ENCODE measurements around the gene PRR30. TPM values are rescaled to one million over a fixed set of nuclear protein-coding genes. Genes with fewer than 3 reads are reported as not detected.

Gene PRR30
- polyA plus RNA-seq, 1 donor (not counting 4 experiments of a cell fraction or from before 2014, with no cell fraction given) = not detected

DNA sequence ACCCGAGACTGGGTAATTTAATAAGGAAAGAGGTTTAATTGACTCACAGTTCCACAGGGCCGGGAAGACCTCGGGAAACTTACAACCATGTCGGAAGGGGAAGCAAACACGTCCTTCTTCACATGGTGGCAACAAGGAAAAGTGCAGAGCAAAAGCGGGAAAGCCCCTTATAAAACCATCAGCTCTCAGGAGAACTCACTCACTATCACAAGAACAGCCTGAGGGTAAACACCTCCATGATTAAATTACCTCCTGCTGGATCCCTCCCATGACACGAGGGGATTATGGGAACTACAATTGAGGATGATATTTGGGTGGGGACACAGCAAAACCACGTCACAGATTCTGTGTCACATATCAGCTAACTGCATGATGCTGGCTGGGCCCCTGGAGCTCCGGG lies 21.0 kb upstream of the PRR30 start:
- Histone ChIP-seq H3K9me1 (ENCODE audit: control insufficient read depth, extremely low read depth, insufficient read depth, low read length) (no peaks in the 10 kb centered on the region), H2AFZ (ENCODE audit: control insufficient read depth, low read length) (no peak overlapping the region), H3K4me1 (ENCODE audit: control insufficient read depth, extremely low read depth, insufficient read depth, low read length) (peaks cover 3% of the 10 kb centered on the region), H3K9ac (ENCODE audit: control insufficient read depth, extremely low read depth, insufficient read depth, low read length) (no peak overlapping the region), H3K27ac (ENCODE audit: control insufficient read depth, insufficient read depth, low read length) (no peak overlapping the region), H4K20me1 (ENCODE audit: control insufficient read depth, extremely low read depth, insufficient read depth, low read length) (no peaks in the 10 kb centered on the region), H3K9me3 (ENCODE audit: control insufficient read depth, low read depth, low read length) (no peaks in the 10 kb centered on the region), H3K79me2 (ENCODE audit: control insufficient read depth, insufficient read depth, low read length) (no peaks in the 10 kb centered on the region), H3K27me3 (ENCODE audit: control insufficient read depth, extremely low read depth, insufficient read depth, low read length) (no peaks in the 10 kb centered on the region), H3K4me3 (ENCODE audit: control insufficient read depth in 2 of 3, extremely low read depth in 1 of 3, insufficient read depth in 2 of 3, low read depth in 1 of 3, low read length in 3 of 3) (no peak overlapping the region), H3K36me3 (ENCODE audit: control insufficient read depth in 2 of 2, extremely low read depth in 1 of 2, insufficient read depth in 2 of 2, low read length in 2 of 2) (no peaks in the 10 kb centered on the region), H3K4me2 (ENCODE audit: control insufficient read depth, extremely low read depth, insufficient read depth, low read depth, low read length) (no peak overlapping the region)
- dilution Hi-C loops (cut with MboI; ENCODE audit: extremely low pct_ligation_motif_present, low sequenced_read_pairs) = no loop called here
- TF ChIP-seq, protein P1, sequence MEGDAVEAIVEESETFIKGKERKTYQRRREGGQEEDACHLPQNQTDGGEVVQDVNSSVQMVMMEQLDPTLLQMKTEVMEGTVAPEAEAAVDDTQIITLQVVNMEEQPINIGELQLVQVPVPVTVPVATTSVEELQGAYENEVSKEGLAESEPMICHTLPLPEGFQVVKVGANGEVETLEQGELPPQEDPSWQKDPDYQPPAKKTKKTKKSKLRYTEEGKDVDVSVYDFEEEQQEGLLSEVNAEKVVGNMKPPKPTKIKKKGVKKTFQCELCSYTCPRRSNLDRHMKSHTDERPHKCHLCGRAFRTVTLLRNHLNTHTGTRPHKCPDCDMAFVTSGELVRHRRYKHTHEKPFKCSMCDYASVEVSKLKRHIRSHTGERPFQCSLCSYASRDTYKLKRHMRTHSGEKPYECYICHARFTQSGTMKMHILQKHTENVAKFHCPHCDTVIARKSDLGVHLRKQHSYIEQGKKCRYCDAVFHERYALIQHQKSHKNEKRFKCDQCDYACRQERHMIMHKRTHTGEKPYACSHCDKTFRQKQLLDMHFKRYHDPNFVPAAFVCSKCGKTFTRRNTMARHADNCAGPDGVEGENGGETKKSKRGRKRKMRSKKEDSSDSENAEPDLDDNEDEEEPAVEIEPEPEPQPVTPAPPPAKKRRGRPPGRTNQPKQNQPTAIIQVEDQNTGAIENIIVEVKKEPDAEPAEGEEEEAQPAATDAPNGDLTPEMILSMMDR (optimal IDR thresholded peaks at IDR 0.05 in 1 of 3, IDR thresholded peaks at IDR 0.05 in 1 of 3, conservative IDR thresholded peaks at IDR 0.05 in 1 of 3; ENCODE audit: extremely low read depth in 1 of 3, insufficient read depth in 2 of 3, low read length in 3 of 3) = no peak
- no peak for TF ChIP-seq EZH2 (IDR thresholded peaks at IDR 0.05; ENCODE audit: low read length)
- FAIRE-seq (no peak), DNase-seq (ENCODE audit: low read depth, low spot score) (no peak)

DNA sequence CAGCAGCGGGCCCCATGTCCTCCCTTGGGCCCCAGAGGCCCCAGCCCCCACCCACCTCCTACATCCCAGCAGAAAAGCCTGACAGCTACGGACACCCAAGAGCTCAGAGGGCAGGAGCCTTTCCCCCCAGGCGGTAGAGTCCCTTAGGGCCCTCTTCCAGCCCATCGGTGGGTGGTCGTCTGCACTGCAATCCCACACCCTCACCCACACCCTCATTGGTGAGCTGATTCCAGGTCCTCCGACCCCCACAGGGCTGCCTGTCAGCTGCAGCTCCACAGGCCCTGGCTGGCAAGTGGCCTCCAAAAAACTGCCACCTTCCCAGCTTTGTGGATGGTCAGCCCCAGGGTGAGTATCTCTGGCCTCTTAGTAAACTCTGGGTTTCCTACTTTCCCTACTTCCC lies 20.1 kb upstream of the PRR30 start:
- Histone ChIP-seq H3K4me3 (ENCODE audit: control insufficient read depth in 2 of 3, extremely low read depth in 1 of 3, insufficient read depth in 2 of 3, low read depth in 1 of 3, low read length in 3 of 3) (no peak overlapping the region), H3K36me3 (ENCODE audit: control insufficient read depth in 2 of 2, extremely low read depth in 1 of 2, insufficient read depth in 2 of 2, low read length in 2 of 2) (no peaks in the 10 kb centered on the region), H3K27ac (ENCODE audit: control insufficient read depth, insufficient read depth, low read length) (no peak overlapping the region), H4K20me1 (ENCODE audit: control insufficient read depth, extremely low read depth, insufficient read depth, low read length) (no peaks in the 10 kb centered on the region), H3K9ac (ENCODE audit: control insufficient read depth, extremely low read depth, insufficient read depth, low read length) (no peak overlapping the region), H3K9me1 (ENCODE audit: control insufficient read depth, extremely low read depth, insufficient read depth, low read length) (no peaks in the 10 kb centered on the region), H3K4me1 (ENCODE audit: control insufficient read depth, extremely low read depth, insufficient read depth, low read length) (no peaks in the 10 kb centered on the region), H3K4me2 (ENCODE audit: control insufficient read depth, extremely low read depth, insufficient read depth, low read depth, low read length) (no peak overlapping the region), H3K79me2 (ENCODE audit: control insufficient read depth, insufficient read depth, low read length) (no peaks in the 10 kb centered on the region), H3K27me3 (ENCODE audit: control insufficient read depth, extremely low read depth, insufficient read depth, low read length) (no peaks in the 10 kb centered on the region), H2AFZ (ENCODE audit: control insufficient read depth, low read length) (no peak overlapping the region), H3K9me3 (ENCODE audit: control insufficient read depth, low read depth, low read length) (no peaks in the 10 kb centered on the region)
- DNase-seq (ENCODE audit: low read depth, low spot score) (no peak), FAIRE-seq (no peak)
- TF ChIP-seq, protein P1 (optimal IDR thresholded peaks at IDR 0.05 in 1 of 3, IDR thresholded peaks at IDR 0.05 in 1 of 3, conservative IDR thresholded peaks at IDR 0.05 in 1 of 3; ENCODE audit: extremely low read depth in 1 of 3, insufficient read depth in 2 of 3, low read length in 3 of 3) = no peak
- no peak for TF ChIP-seq EZH2 (IDR thresholded peaks at IDR 0.05; ENCODE audit: low read length)
- dilution Hi-C loops (cut with MboI; ENCODE audit: extremely low pct_ligation_motif_present, low sequenced_read_pairs) = no loop called here
